Glutamatergic neuron (in vitro differentiated cells): ENCODE measurements around the gene RALGPS2. TPM values are rescaled to one million over a fixed set of nuclear protein-coding genes. Genes with fewer than 3 reads are reported as not detected.

Experiments used
- DNase-seq: peaks from one replicate; pipeline ENCODE4 v3.0.0; 2022
- H3K27ac Mint-ChIP-seq: one replicate; pipeline ENCODE4 v1.8.0; 2020; ENCODE audit warnings: mild to moderate bottlenecking, mixed read lengths, inconsistent platforms; ENCODE audit not compliant: unreplicated experiment
- H3K27me3 Mint-ChIP-seq: one replicate; pipeline ENCODE4 v1.8.0; 2020; ENCODE audit warnings: mild to moderate bottlenecking, moderate library complexity, mixed read lengths, inconsistent platforms; ENCODE audit not compliant: unreplicated experiment
- H3K36me3 Mint-ChIP-seq: one replicate; pipeline ENCODE4 v1.8.0; 2020; ENCODE audit warnings: mild to moderate bottlenecking, mixed read lengths, inconsistent platforms; ENCODE audit not compliant: unreplicated experiment
- H3K4me1 Mint-ChIP-seq: one replicate; pipeline ENCODE4 v1.8.0; 2020; ENCODE audit warnings: mild to moderate bottlenecking, low read depth, mixed read lengths, inconsistent platforms; ENCODE audit not compliant: unreplicated experiment
- H3K4me3 Mint-ChIP-seq: one replicate; pipeline ENCODE4 v1.8.0; 2020; ENCODE audit warnings: mild to moderate bottlenecking, mixed read lengths, inconsistent platforms; ENCODE audit not compliant: unreplicated experiment
- H3K9me3 Mint-ChIP-seq: one replicate; pipeline ENCODE4 v1.8.0; 2020; ENCODE audit warnings: mild to moderate bottlenecking, moderate library complexity, mixed read lengths, inconsistent platforms; ENCODE audit not compliant: unreplicated experiment
- CTCF ChIP-seq: fragments of 200-600 bp; sonication (generic); IDR thresholded peaks from one replicate; pipeline ENCODE4 v1.5.0; 2021; ENCODE audit not compliant: partially characterized antibody, unreplicated experiment
- total RNA-seq: library from RNA; stranded (reverse); fragmentation: NEBNext Ultra II Directional; extraction: Animal tissue kit (Norgen Biotek cat#: 25700); gene quantifications from one replicate; pipeline ENCODE4 v1.2.1, GENCODE V29; 2021; ENCODE audit not compliant: unreplicated experiment

Gene RALGPS2
- total RNA-seq, 1 donor from 2014 or later, result 17.9 TPM

- TF ChIP-seq CTCF, result no peak
- no peaks in the 10 kb centered on the region for H3K27me3 Mint-ChIP-seq
- H3K36me3 Mint-ChIP-seq, result no peaks in the 10 kb centered on the region
- no peak overlapping the region for H3K4me3 Mint-ChIP-seq
- H3K27ac Mint-ChIP-seq, result no peak overlapping the region
- DNase-seq, result no peak
- no peaks in the 10 kb centered on the region for H3K4me1 Mint-ChIP-seq
- no peaks in the 10 kb centered on the region for H3K9me3 Mint-ChIP-seq
Observed at GRCh38 chr1:178885869-178886268, 160.8 kb downstream of the RALGPS2 start.

- no peaks in the 10 kb centered on the region for H3K27me3 Mint-ChIP-seq
- no peak overlapping the region for H3K4me3 Mint-ChIP-seq
- no peak for DNase-seq
- H3K9me3 Mint-ChIP-seq, result no peaks in the 10 kb centered on the region
- H3K27ac Mint-ChIP-seq, result no peak overlapping the region
- TF ChIP-seq CTCF, result no peak
- no peaks in the 10 kb centered on the region for H3K4me1 Mint-ChIP-seq
- H3K36me3 Mint-ChIP-seq, result no peaks in the 10 kb centered on the region
Observed at GRCh38 chr1:178886551-178886950, 161.5 kb downstream of the RALGPS2 start.

- Mint-ChIP-seq H3K4me1 (no peaks in the 10 kb centered on the region), H3K9me3 (no peaks in the 10 kb centered on the region), H3K36me3 (peaks cover 6% of the 10 kb centered on the region), H3K27ac (no peak overlapping the region), H3K4me3 (no peak overlapping the region), H3K27me3 (no peaks in the 10 kb centered on the region)
- TF ChIP-seq CTCF, result no peak
- no peak for DNase-seq
Observed at GRCh38 chr1:178895928-178896327, 170.9 kb downstream of the RALGPS2 start.

- Mint-ChIP-seq H3K9me3 (no peaks in the 10 kb centered on the region), H3K4me3 (no peak overlapping the region), H3K27me3 (no peaks in the 10 kb centered on the region), H3K27ac (no peak overlapping the region), H3K36me3 (peaks cover 6% of the 10 kb centered on the region), H3K4me1 (no peaks in the 10 kb centered on the region)
- TF ChIP-seq CTCF, result no peak
- no peak for DNase-seq
Observed at GRCh38 chr1:178898401-178898800, 173.4 kb downstream of the RALGPS2 start.

GRCh38 chr1:178899402-178899801, 174.4 kb downstream of the RALGPS2 start:
- no peaks in the 10 kb centered on the region for H3K9me3 Mint-ChIP-seq
- H3K4me3 Mint-ChIP-seq, result no peak overlapping the region
- TF ChIP-seq CTCF, result no peak
- DNase-seq, result no peak
- no peaks in the 10 kb centered on the region for H3K4me1 Mint-ChIP-seq
- no peaks in the 10 kb centered on the region for H3K27me3 Mint-ChIP-seq
- H3K36me3 Mint-ChIP-seq, result peaks cover 6% of the 10 kb centered on the region
- H3K27ac Mint-ChIP-seq, result no peak overlapping the region
